ENCODE results near the gene LPAR1.

- TF ChIP-seq CTBP1 (IDR thresholded peaks at IDR 0.05; ENCODE audit: borderline replicate concordance) (no peak), BHLHE40 (IDR thresholded peaks at IDR 0.05; ENCODE audit: borderline replicate concordance) (no peak), SUZ12 (IDR thresholded peaks at IDR 0.05) (no peak), FOXM1 (IDR thresholded peaks at IDR 0.05; ENCODE audit: borderline replicate concordance) (no peak), HDGF (IDR thresholded peaks at IDR 0.05; ENCODE audit: borderline replicate concordance) (no peak), PKNOX1 (IDR thresholded peaks at IDR 0.05) (no peak), LEF1 (IDR thresholded peaks at IDR 0.05; ENCODE audit: borderline replicate concordance) (no peak), FOXA1 (IDR thresholded peaks at IDR 0.05) (no peak), SP1 (IDR thresholded peaks at IDR 0.05) (no peak), TARDBP (IDR thresholded peaks at IDR 0.05) (no peak), ZNF384 (IDR thresholded peaks at IDR 0.05) (no peak), L3MBTL2 (conservative IDR thresholded peaks at IDR 0.05) (no peak)
Measured at GRCh38 chr9:110954822-110955291, 83.4 kb downstream of the LPAR1 start.
